NAMALWA (cell line): ENCODE measurements around the gene MIER3.

ENCODE experiments used
- DNase-seq: peaks from one replicate; pipeline ENCODE4 v3.0.0-alpha.2; 2015; ENCODE audit warnings: low spot score

MIER3 gene

GRCh38 chr5:56898213-56898612 is 53.7 kb downstream of the MIER3 start:
- no peak for DNase-seq

- no peak for DNase-seq
Observed at GRCh38 chr5:56896763-56897162, 55.2 kb downstream of the MIER3 start.

- DNase-seq = no peak
Observed at GRCh38 chr5:56893251-56893951, 58.5 kb downstream of the MIER3 start.

- DNase-seq = no peak
Observed at GRCh38 chr5:56881571-56881970, 70.4 kb downstream of the MIER3 start.

GRCh38 chr5:56876327-56876726 is 75.6 kb downstream of the MIER3 start:
- no peak for DNase-seq

- DNase-seq = no peak
Observed at GRCh38 chr5:56873056-56873455, 78.9 kb downstream of the MIER3 start.

- no peak for DNase-seq
Observed at GRCh38 chr5:56871777-56872176, 80.1 kb downstream of the MIER3 start.
